ENCODE measurements around the gene TMEM205. TPM values are rescaled to one million over a fixed set of nuclear protein-coding genes. Genes with fewer than 3 reads are reported as not detected.

The TMEM205 gene
- total and polyA plus RNA-seq, 10 of the 15 experiments (the other 5 are each of a cell fraction or from before 2014, with no cell fraction given), result 27.8 to 144 (median 88.3) TPM

GRCh38 chr19:11346104-11346940 lies at the start of gene TMEM205, which contains the start of gene CCDC159 (continued):
- TF ChIP-seq ASH2L (IDR thresholded peaks at IDR 0.05; ENCODE audit: borderline replicate concordance, low read depth) (no peak), ZZZ3 (IDR thresholded peaks at IDR 0.05; ENCODE audit: control insufficient read depth, insufficient read length, low read depth) (no peak), EGR1 (IDR thresholded peaks at IDR 0.05; ENCODE audit: borderline replicate concordance in 1 of 2, low read depth in 2 of 2, low read length in 2 of 2) (peak in 1 of 2 experiments; percentile 58; a peak in 1 of 3 replicates), YY1 (IDR thresholded peaks at IDR 0.05; ENCODE audit: low read depth, low read length) (peak; percentile 65), RBBP5 (conservative IDR thresholded peaks at IDR 0.05) (no peak), MTA2 (IDR thresholded peaks at IDR 0.05; ENCODE audit: low read depth) (peak; percentile 24; the same call in 1 of the 2 replicates), ZBTB33 (IDR thresholded peaks at IDR 0.05) (no peak), SIN3A (IDR thresholded peaks at IDR 0.05; ENCODE audit: low read depth, low read length) (no peak), GABPA (IDR thresholded peaks at IDR 0.05; ENCODE audit: low read depth) (no peak), MXI1 (IDR thresholded peaks at IDR 0.05; ENCODE audit: low read depth, low read length) (peak; percentile 73; the same call in 1 of the 2 replicates), CREB1 (IDR thresholded peaks at IDR 0.05; ENCODE audit: low read depth) (peak; percentile 92), FOXK2 (IDR thresholded peaks at IDR 0.05) (no peak), PML (IDR thresholded peaks at IDR 0.05; ENCODE audit: low read length) (no peak)
- TF ChIP-seq, protein P1, sequence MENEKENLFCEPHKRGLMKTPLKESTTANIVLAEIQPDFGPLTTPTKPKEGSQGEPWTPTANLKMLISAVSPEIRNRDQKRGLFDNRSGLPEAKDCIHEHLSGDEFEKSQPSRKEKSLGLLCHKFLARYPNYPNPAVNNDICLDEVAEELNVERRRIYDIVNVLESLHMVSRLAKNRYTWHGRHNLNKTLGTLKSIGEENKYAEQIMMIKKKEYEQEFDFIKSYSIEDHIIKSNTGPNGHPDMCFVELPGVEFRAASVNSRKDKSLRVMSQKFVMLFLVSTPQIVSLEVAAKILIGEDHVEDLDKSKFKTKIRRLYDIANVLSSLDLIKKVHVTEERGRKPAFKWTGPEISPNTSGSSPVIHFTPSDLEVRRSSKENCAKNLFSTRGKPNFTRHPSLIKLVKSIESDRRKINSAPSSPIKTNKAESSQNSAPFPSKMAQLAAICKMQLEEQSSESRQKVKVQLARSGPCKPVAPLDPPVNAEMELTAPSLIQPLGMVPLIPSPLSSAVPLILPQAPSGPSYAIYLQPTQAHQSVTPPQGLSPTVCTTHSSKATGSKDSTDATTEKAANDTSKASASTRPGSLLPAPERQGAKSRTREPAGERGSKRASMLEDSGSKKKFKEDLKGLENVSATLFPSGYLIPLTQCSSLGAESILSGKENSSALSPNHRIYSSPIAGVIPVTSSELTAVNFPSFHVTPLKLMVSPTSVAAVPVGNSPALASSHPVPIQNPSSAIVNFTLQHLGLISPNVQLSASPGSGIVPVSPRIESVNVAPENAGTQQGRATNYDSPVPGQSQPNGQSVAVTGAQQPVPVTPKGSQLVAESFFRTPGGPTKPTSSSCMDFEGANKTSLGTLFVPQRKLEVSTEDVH (IDR thresholded peaks at IDR 0.05; ENCODE audit: low read depth, partially characterized antibody), result peak; percentile 15
- TF ChIP-seq, protein P2, sequence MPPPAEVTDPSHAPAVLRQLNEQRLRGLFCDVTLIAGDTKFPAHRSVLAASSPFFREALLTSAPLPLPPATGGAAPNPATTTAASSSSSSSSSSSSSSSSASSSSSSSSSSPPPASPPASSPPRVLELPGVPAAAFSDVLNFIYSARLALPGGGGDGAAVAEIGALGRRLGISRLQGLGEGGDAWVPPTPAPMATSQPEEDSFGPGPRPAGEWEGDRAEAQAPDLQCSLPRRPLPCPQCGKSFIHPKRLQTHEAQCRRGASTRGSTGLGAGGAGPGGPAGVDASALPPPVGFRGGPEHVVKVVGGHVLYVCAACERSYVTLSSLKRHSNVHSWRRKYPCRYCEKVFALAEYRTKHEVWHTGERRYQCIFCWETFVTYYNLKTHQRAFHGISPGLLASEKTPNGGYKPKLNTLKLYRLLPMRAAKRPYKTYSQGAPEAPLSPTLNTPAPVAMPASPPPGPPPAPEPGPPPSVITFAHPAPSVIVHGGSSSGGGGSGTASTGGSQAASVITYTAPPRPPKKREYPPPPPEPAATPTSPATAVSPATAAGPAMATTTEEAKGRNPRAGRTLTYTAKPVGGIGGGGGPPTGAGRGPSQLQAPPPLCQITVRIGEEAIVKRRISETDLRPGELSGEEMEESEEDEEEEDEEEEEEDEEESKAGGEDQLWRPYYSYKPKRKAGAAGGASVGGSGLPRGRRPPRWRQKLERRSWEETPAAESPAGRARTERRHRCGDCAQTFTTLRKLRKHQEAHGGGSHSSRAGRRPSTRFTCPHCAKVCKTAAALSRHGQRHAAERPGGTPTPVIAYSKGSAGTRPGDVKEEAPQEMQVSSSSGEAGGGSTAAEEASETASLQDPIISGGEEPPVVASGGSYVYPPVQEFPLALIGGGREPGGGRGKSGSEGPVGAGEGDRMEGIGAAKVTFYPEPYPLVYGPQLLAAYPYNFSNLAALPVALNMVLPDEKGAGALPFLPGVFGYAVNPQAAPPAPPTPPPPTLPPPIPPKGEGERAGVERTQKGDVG (CRISPR knock-in tag; IDR thresholded peaks at IDR 0.05), result no peak
- TF ChIP-seq, protein P3, sequence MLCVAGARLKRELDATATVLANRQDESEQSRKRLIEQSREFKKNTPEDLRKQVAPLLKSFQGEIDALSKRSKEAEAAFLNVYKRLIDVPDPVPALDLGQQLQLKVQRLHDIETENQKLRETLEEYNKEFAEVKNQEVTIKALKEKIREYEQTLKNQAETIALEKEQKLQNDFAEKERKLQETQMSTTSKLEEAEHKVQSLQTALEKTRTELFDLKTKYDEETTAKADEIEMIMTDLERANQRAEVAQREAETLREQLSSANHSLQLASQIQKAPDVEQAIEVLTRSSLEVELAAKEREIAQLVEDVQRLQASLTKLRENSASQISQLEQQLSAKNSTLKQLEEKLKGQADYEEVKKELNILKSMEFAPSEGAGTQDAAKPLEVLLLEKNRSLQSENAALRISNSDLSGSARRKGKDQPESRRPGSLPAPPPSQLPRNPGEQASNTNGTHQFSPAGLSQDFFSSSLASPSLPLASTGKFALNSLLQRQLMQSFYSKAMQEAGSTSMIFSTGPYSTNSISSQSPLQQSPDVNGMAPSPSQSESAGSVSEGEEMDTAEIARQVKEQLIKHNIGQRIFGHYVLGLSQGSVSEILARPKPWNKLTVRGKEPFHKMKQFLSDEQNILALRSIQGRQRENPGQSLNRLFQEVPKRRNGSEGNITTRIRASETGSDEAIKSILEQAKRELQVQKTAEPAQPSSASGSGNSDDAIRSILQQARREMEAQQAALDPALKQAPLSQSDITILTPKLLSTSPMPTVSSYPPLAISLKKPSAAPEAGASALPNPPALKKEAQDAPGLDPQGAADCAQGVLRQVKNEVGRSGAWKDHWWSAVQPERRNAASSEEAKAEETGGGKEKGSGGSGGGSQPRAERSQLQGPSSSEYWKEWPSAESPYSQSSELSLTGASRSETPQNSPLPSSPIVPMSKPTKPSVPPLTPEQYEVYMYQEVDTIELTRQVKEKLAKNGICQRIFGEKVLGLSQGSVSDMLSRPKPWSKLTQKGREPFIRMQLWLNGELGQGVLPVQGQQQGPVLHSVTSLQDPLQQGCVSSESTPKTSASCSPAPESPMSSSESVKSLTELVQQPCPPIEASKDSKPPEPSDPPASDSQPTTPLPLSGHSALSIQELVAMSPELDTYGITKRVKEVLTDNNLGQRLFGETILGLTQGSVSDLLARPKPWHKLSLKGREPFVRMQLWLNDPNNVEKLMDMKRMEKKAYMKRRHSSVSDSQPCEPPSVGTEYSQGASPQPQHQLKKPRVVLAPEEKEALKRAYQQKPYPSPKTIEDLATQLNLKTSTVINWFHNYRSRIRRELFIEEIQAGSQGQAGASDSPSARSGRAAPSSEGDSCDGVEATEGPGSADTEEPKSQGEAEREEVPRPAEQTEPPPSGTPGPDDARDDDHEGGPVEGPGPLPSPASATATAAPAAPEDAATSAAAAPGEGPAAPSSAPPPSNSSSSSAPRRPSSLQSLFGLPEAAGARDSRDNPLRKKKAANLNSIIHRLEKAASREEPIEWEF (IDR thresholded peaks at IDR 0.05; ENCODE audit: insufficient replicate concordance, low read depth, low read length), result peak; percentile 50
